OCI-LY1 (cell line): ENCODE measurements around the gene IMPACT.

ENCODE experiments used
- H2AFZ ChIP-seq: fragments of 200-600 bp; sonication (generic), shearing (Covaris generic); 2 replicates; pipeline ENCODE4 v1.6.0; 2014; ENCODE audit warnings: antibody characterized with exemption, mild to moderate bottlenecking, low read length
- H3F3A ChIP-seq: fragments of 200-600 bp; sonication (generic), shearing (Covaris generic); 2 replicates; pipeline ENCODE4 v1.6.0; 2014; ENCODE audit warnings: mild to moderate bottlenecking, antibody characterized with exemption, low read length, moderate library complexity; ENCODE audit not compliant: insufficient read depth
- H3K27ac ChIP-seq: fragments of 200-600 bp; sonication (generic); 2 replicates; pipeline ENCODE4 v1.5.1; 2014; ENCODE audit warnings: low read length, mixed run types, mild to moderate bottlenecking, low read depth; ENCODE audit not compliant: poor library complexity, severe bottlenecking
- H3K27me3 ChIP-seq: fragments of 200-600 bp; sonication (generic); 2 replicates; pipeline ENCODE4 v1.6.0; 2014; ENCODE audit warnings: antibody characterized with exemption, mild to moderate bottlenecking, low read length, moderate library complexity; ENCODE audit not compliant: insufficient read depth
- H3K36me3 ChIP-seq: fragments of 200-600 bp; sonication (generic); 2 replicates; pipeline ENCODE4 v1.6.1; 2014; ENCODE audit warnings: mild to moderate bottlenecking, antibody characterized with exemption, low read length, moderate library complexity, mixed read lengths; ENCODE audit not compliant: insufficient read depth
- H3K4me1 ChIP-seq: fragments of 200-600 bp; sonication (generic); 2 replicates; pipeline ENCODE4 v1.5.1; 2014; ENCODE audit warnings: mild to moderate bottlenecking, low read length, moderate library complexity; ENCODE audit not compliant: insufficient read depth, severe bottlenecking
- H3K4me2 ChIP-seq: fragments of 200-600 bp; sonication (generic), shearing (Covaris generic); 2 replicates; pipeline ENCODE4 v1.6.1; 2014; ENCODE audit warnings: low read length
- H3K4me3 ChIP-seq: fragments of 200-600 bp; sonication (generic); 2 replicates; pipeline ENCODE4 v1.5.1; 2014; ENCODE audit warnings: low read length, low read depth, mild to moderate bottlenecking, mixed read lengths; ENCODE audit not compliant: poor library complexity, severe bottlenecking
- H3K79me2 ChIP-seq: fragments of 200-600 bp; shearing (Covaris generic); 2 replicates; pipeline ENCODE4 v1.6.1; 2016; ENCODE audit warnings: mixed run types, low read length, mixed read lengths; ENCODE audit not compliant: insufficient read depth
- H3K9ac ChIP-seq: fragments of 200-600 bp; sonication (generic), shearing (Covaris generic); 2 replicates; pipeline ENCODE4 v1.6.1; 2014; ENCODE audit warnings: mild to moderate bottlenecking, low read length, mixed read lengths
- H3K9me2 ChIP-seq: fragments of 200-600 bp; sonication (generic), shearing (Covaris generic); 2 replicates; pipeline ENCODE4 v1.6.1; 2014; ENCODE audit warnings: low read depth, mild to moderate bottlenecking, low read length, mixed read lengths
- H3K9me3 ChIP-seq: fragments of 200-600 bp; shearing (Covaris generic); 2 replicates; pipeline ENCODE4 v1.6.1; 2014; ENCODE audit warnings: low read length, mixed read lengths
- H4K20me1 ChIP-seq: fragments of 200-600 bp; sonication (generic), shearing (Covaris generic); 2 replicates; pipeline ENCODE4 v1.6.0; 2016; ENCODE audit warnings: mild to moderate bottlenecking, low read length; ENCODE audit not compliant: insufficient read depth
- CTCF ChIP-seq: fragments of 200-600 bp; sonication (generic), shearing (Covaris generic); IDR thresholded peaks from 2 replicates; pipeline ENCODE4 v1.5.1; 2017; ENCODE audit warnings: mild to moderate bottlenecking, antibody characterized with exemption, low read length, moderate library complexity, mixed read lengths
- EZH2 ChIP-seq: fragments of 200-600 bp; sonication (generic), shearing (Covaris generic); IDR thresholded peaks from 2 replicates; pipeline ENCODE4 v1.8.0; 2017; ENCODE audit warnings: borderline replicate concordance, mixed run types, mild to moderate bottlenecking, antibody characterized with exemption, low read length, moderate library complexity, mixed read lengths

Gene IMPACT

DNA sequence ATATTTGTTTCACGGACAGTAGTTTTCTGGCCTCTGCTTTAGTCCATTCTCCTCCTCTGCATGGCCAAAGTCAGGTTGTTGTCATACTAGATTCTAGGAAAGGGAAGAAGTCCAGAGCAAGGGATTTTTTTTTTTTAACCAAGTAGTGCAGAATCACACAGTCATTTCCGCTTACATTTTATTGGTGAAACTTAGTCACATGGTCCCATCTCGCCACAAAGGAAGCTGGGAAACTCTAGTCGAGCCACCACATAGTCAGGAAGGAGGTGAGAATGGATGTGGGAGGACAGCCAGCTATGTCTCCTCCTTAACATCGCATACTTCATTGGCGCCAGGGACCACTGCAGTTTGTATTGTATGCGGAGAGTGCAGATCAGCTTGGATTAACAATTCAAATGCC, 44.3 kb downstream of the IMPACT start:
- Histone ChIP-seq H3K79me2 (no peaks in the 10 kb centered on the region), H3K9ac (no peak overlapping the region), H3K9me2 (no peaks in the 10 kb centered on the region), H3F3A (no peaks in the 10 kb centered on the region), H3K36me3 (no peaks in the 10 kb centered on the region), H3K4me2 (no peak overlapping the region), H3K27ac (no peak overlapping the region), H2AFZ (no peak overlapping the region), H3K4me1 (no peaks in the 10 kb centered on the region), H3K4me3 (no peak overlapping the region), H3K9me3 (no peaks in the 10 kb centered on the region), H4K20me1 (no peaks in the 10 kb centered on the region), H3K27me3 (no peaks in the 10 kb centered on the region)
- no peak for TF ChIP-seq CTCF

DNA sequence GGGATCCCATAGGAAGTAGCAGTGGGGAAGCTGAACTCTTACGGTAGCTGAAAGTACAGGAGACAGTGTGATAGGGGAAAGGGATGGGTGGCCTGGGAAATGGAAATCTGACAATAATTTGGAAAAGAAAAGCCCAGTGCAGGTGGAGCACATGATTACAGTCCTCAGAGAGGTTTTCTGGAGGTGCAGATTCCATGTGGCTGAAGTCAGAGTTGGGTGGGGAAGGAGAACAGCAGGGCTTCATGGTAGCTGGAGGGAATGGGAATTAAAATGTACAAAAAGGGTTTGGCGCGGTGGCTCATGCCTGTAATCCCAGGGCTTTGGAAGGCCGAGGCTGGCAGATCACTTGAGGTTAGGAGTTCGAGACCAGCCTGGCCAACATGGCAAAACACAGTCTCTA, 46.1 kb downstream of the IMPACT start:
- Histone ChIP-seq H3K9me2 (no peaks in the 10 kb centered on the region), H3K27ac (no peak overlapping the region), H2AFZ (no peak overlapping the region), H3F3A (no peaks in the 10 kb centered on the region), H3K4me2 (no peak overlapping the region), H3K36me3 (no peaks in the 10 kb centered on the region), H4K20me1 (no peaks in the 10 kb centered on the region), H3K79me2 (no peaks in the 10 kb centered on the region), H3K9me3 (no peaks in the 10 kb centered on the region), H3K4me1 (no peaks in the 10 kb centered on the region), H3K9ac (no peak overlapping the region), H3K27me3 (no peaks in the 10 kb centered on the region), H3K4me3 (no peak overlapping the region)
- TF ChIP-seq CTCF (no peak), EZH2 (no peak)

GRCh38 chr18:24474406-24474805, 47.9 kb downstream of the IMPACT start:
- H4K20me1 ChIP-seq, result no peaks in the 10 kb centered on the region
- H3K27ac ChIP-seq, result no peak overlapping the region
- no peaks in the 10 kb centered on the region for H3K27me3 ChIP-seq
- H3K36me3 ChIP-seq, result no peaks in the 10 kb centered on the region
- H3K79me2 ChIP-seq, result no peaks in the 10 kb centered on the region
- H3K4me1 ChIP-seq, result no peaks in the 10 kb centered on the region
- H3K4me3 ChIP-seq, result no peak overlapping the region
- no peaks in the 10 kb centered on the region for H3K9me2 ChIP-seq
- TF ChIP-seq CTCF, result no peak
- TF ChIP-seq EZH2, result no peak
- no peaks in the 10 kb centered on the region for H3F3A ChIP-seq
- no peak overlapping the region for H3K9ac ChIP-seq
- no peaks in the 10 kb centered on the region for H3K9me3 ChIP-seq
- no peak overlapping the region for H3K4me2 ChIP-seq
- H2AFZ ChIP-seq, result no peak overlapping the region
